Activated CD8-positive, alpha-beta memory T cell treated with anti-CD3 and anti-CD28 coated beads, Interleukin-2, amount 10 ng/mL, durations not matched to agents 7 days and 5 days (primary cell): ENCODE results near the gene CLIP2. TPM values are rescaled to one million over a fixed set of nuclear protein-coding genes. Genes with fewer than 3 reads are reported as not detected.
A peak's percentile ranks its signal among the peaks of the same experiment; 100 is the strongest.
"Not testable (repeated sequence)": the region's sequence is repeated elsewhere in the genome, so short reads cannot be mapped to it uniquely, and the experiment has no call there.

Experiments
- ATAC-seq: fragments of 150-1000 bp; cut with Tn5 transposase; one replicate; pipeline ENCODE4 v1.10.0; 2021; ENCODE audit warnings: moderate library complexity
- CTCF ChIA-PET: fragments of 350-600 bp; sonication (Branson Sonifier 250); formaldehyde crosslinking; loops from one replicate; lab custom pipeline; 2021; ENCODE audit warnings: antibody characterized with exemption; lab: Charles Lee
- DNase-seq: peaks from one replicate; pipeline ENCODE4 v3.0.0-alpha.2; 2020
- H3K27ac Mint-ChIP-seq: one replicate; pipeline ENCODE4 v1.8.0; 2021; ENCODE audit warnings: mild to moderate bottlenecking, mixed read lengths
- H3K27me3 Mint-ChIP-seq: one replicate; pipeline ENCODE4 v1.8.0; 2021; ENCODE audit warnings: mixed read lengths
- H3K36me3 Mint-ChIP-seq: one replicate; pipeline ENCODE4 v1.8.0; 2021; ENCODE audit warnings: mild to moderate bottlenecking, mixed read lengths
- H3K4me1 Mint-ChIP-seq: one replicate; pipeline ENCODE4 v1.8.0; 2021; ENCODE audit warnings: mixed read lengths
- H3K4me3 Mint-ChIP-seq: one replicate; pipeline ENCODE4 v1.8.0; 2021; ENCODE audit warnings: mild to moderate bottlenecking, moderate library complexity, mixed read lengths
- H3K9me3 Mint-ChIP-seq: one replicate; pipeline ENCODE4 v1.8.0; 2022; ENCODE audit warnings: low read depth, mixed read lengths
- total RNA-seq, 2 experiments: library from RNA; stranded (reverse); gene quantifications; one replicate each; pipeline ENCODE4 v1.2.3, GENCODE V29; 2021

Gene CLIP2
- total RNA-seq, 2 experiments from 2014 or later, result 1.9 to 4.6 TPM

DNA sequence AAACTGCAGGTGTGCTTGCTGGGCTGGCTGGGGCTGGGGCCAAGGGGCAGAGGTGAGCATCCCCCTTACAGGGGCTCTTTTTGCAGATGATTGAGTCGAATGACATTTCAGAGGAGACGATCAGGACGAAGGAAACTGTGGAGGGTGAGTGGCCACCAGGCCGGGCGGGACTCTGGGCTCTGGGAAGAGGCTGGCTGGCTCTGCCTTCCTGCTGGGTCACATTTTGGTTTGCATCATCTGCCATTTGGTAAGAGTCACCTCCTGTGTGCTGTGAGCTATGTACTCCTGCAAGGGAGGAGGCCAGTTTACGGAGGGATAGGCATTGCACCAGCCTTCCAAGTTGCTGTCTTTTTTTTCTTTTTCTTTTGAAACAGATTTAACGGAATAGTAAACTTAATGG lies 91.5 kb downstream of the CLIP2 start:
- no peak for ATAC-seq
- Mint-ChIP-seq H3K4me1 (no peaks in the 10 kb centered on the region), H3K27me3 (no peaks in the 10 kb centered on the region), H3K9me3 (no peaks in the 10 kb centered on the region), H3K36me3 (no peaks in the 10 kb centered on the region), H3K4me3 (no peak overlapping the region), H3K27ac (no peak overlapping the region)
- CTCF ChIA-PET, result interaction anchor here (1.2 kb wide), 1 partner anchor 16 kb away, joined by 3 read pairs; no protein-coding TSS in a partner anchor
- DNase-seq, result no peak

DNA sequence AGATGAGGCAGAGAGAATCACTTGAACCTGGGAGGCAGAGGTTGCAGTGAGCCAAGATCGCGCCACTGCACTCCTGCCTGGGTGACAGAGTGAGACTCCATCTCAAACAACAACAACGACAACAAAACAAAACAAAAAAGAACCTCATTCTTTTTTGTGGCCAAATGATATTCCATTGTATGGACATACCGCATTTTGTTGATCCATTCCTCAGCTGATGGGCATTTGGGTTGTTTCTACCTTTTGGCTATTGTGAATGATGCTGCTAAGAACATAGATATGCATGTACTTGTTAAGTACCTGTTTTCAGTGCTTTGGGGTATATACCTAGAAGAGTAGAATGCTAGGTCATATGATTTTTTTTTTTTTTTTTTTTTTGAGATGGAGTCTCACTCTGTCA lies 94.9 kb downstream of the CLIP2 start:
- H3K36me3 Mint-ChIP-seq, H3K27me3 Mint-ChIP-seq, H3K9me3 Mint-ChIP-seq, H3K4me3 Mint-ChIP-seq, H3K4me1 Mint-ChIP-seq, H3K27ac Mint-ChIP-seq, DNase-seq, CTCF ChIA-PET, ATAC-seq: not testable (repeated sequence)

DNA sequence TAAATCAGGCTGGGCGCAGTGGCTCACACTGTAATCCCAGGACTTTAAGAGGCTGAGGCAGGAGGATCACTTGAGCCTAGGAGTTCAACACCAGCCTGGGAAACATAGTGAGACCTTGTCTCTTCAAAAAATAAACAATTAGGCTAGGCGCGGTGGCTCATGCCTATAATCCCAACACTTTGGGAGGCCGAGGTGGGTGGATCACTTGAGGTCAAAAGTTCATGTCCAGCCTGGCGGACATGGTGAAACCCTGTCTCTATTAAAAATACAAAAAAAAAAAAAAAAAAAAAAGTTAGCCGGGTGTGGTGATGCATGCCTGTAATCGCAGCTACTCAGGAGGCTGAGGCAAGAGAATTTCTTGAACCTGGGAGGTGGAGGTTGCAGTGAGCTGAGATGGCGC lies 95.6 kb downstream of the CLIP2 start:
- CTCF ChIA-PET, H3K4me1 Mint-ChIP-seq: not testable (repeated sequence)

DNA sequence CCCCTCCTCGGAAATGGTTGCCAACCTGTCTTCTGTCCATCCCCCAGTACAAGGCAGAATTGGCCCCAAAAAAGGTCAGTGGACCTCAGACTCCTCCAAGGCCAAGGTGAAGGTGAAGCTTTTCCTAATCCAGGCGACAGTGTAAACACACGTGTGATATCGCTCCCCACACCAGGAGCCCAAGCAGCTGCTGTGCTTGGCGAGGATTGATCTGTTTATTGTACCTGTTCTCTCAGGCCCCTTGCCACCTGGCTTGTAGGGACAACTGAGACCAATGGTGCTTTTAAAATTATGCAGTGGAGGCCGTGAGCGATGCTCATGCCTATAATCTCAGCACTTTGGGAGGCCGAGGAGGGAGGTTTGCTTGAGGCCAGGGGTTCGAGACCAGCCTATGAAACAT lies 98.4 kb downstream of the CLIP2 start:
- Mint-ChIP-seq H3K36me3 (no peaks in the 10 kb centered on the region), H3K4me1 (no peaks in the 10 kb centered on the region), H3K4me3 (no peak overlapping the region), H3K27me3 (no peaks in the 10 kb centered on the region), H3K27ac (no peak overlapping the region), H3K9me3 (no peaks in the 10 kb centered on the region)
- DNase-seq (no peak), ATAC-seq (no peak)
- CTCF ChIA-PET, result interaction anchor here (1.2 to 2.0 kb wide), 2 partner anchors 13 to 181 kb away, joined by 3 to 6 read pairs; no protein-coding TSS in a partner anchor

More for the DNA sequence above, 95.6 kb downstream of the CLIP2 start:
- H3K27me3 Mint-ChIP-seq, H3K36me3 Mint-ChIP-seq, DNase-seq, H3K27ac Mint-ChIP-seq, H3K9me3 Mint-ChIP-seq, ATAC-seq, H3K4me3 Mint-ChIP-seq: not testable (repeated sequence)

DNA sequence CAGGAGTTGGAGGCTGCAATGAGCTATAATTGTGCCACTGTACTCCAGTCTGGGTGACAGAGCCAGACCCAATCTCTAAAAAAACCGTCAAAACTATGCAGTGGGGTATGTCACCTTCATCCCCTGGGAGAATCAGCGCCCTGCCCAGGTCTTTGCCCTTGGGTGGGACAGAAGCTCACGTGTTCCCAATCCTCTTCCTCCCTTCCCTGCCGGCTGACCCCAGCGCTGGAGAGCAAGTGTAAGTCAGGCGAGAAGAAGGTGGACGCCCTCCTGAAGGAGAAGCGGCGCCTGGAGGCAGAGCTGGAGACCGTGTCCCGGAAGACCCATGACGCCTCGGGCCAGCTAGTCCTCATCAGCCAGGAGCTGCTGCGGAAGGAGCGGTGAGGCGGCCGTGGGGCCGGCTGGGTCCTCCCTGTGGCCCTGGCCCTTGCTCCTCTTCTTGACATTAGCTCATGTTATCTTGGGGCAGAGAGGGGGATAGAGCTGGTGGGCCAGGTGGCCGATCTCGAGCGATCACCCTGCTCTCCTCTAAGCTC lies 99.7 kb downstream of the CLIP2 start:
- Mint-ChIP-seq H3K4me1 (no peaks in the 10 kb centered on the region), H3K27me3 (no peaks in the 10 kb centered on the region), H3K4me3 (no peak overlapping the region), H3K9me3 (no peaks in the 10 kb centered on the region), H3K27ac (no peak overlapping the region), H3K36me3 (no peaks in the 10 kb centered on the region)
- CTCF ChIA-PET, result interaction anchor here (0.7 to 2.4 kb wide), 3 partner anchors 12 to 206 kb away, joined by 3 to 9 read pairs (median 4); no protein-coding TSS in a partner anchor
- DNase-seq (no peak), ATAC-seq (no peak)

DNA sequence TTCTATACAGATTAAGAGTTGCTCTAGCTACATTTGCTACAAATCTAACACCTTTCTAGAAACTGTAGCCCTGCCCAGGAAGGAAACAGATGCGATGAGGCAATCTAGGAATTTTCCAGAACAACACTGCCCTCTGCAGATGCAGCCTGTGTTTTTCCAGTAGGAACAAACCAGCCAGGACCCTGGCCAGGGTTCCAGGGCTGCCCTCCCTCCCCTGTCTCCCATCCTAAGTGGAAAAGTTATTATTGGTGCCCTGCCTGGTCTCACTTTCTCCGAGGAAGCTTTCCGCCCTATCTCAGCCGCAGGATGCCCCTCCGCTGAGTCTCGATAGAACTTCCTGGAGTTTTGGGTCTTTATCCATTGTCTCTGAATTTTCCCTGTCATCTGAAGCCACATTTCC lies 104.5 kb downstream of the CLIP2 start:
- not testable (repeated sequence) for ATAC-seq, H3K27ac Mint-ChIP-seq, H3K4me3 Mint-ChIP-seq, H3K36me3 Mint-ChIP-seq, H3K4me1 Mint-ChIP-seq, H3K9me3 Mint-ChIP-seq, DNase-seq, H3K27me3 Mint-ChIP-seq
- CTCF ChIA-PET, result interaction anchor here (1.6 to 5.3 kb wide), 2 partner anchors 187 to 333 kb away, joined by 4 to 29 read pairs; no protein-coding TSS in a partner anchor

DNA sequence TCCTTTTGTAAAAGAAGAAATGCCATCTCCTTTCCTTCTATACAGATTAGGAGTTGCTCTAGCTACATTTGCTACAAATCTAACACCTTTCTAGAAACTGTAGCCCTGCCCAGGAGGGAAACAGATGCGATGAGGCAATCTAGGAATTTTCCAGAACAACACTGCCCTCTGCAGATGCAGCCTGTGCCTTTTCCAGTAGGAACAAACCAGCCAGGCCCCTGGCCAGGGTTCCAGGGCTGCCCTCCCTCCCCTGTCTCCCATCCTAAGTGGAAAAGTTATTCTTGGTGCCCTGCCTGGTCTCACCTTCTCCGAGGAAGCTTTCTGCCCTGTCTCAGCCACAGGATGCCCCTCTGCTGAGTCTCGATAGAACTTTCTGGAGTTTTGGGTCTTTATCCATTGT lies 105.4 kb downstream of the CLIP2 start:
- not testable (repeated sequence) for H3K4me1 Mint-ChIP-seq, H3K27ac Mint-ChIP-seq, H3K9me3 Mint-ChIP-seq, H3K27me3 Mint-ChIP-seq, DNase-seq, ATAC-seq, H3K4me3 Mint-ChIP-seq, H3K36me3 Mint-ChIP-seq
- CTCF ChIA-PET, result interaction anchor here (0.6 to 5.3 kb wide), 4 partner anchors 18 to 334 kb away, joined by 3 to 29 read pairs (median 4); no protein-coding TSS in a partner anchor

DNA sequence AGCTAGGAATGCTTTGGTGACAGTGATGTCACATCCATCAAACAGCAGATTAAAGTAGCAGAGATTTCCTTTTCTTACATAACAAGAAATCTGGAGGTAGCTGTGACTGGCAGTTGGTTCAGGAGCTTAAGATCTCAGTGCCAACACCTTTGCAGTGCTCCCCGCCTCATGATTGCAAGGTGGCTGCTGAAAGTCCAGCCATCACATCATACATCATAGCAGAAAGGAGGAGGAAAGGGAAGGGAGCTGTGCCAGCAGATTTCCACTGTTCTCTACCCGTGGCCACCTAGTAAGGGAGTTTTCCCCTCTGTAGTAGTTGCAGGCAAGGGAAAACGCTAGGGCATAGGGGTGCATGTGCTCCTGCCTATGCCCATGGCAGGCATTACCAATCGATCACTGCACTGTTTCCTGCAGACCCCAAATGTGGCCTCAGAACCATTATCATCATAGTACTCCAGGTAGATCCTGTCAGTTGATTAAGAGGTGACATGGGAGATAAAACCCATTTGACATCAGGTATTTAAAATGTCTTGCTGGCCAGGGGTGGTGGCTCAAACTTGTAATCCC lies 106.6 kb downstream of the CLIP2 start:
- no peaks in the 10 kb centered on the region for H3K9me3 Mint-ChIP-seq
- no peaks in the 10 kb centered on the region for H3K36me3 Mint-ChIP-seq
- no peaks in the 10 kb centered on the region for H3K4me1 Mint-ChIP-seq
- H3K27ac Mint-ChIP-seq, result no peak overlapping the region
- no peak for ATAC-seq
- no peaks in the 10 kb centered on the region for H3K27me3 Mint-ChIP-seq
- CTCF ChIA-PET, result interaction anchor here (1.7 to 5.3 kb wide), 2 partner anchors 20 to 189 kb away, joined by 3 to 29 read pairs; no protein-coding TSS in a partner anchor
- no peak overlapping the region for H3K4me3 Mint-ChIP-seq
- DNase-seq, result no peak

DNA sequence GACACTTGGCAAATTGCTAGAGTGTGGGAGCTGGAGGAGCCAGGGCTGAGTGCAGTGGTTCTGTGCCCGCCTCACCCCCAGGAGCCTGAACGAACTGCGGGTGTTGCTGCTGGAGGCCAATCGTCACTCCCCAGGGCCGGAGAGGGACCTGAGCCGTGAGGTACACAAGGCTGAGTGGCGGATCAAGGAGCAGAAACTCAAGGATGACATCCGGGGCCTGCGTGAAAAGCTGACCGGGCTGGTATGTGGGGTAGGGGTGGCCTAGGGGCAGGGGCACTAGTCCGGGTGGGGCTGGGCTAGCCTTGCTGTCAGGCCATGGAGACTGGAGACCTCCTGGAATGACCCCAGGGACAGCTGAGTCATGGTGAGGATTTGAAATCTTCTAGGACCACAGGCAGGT lies 107.8 kb downstream of the CLIP2 start:
- no peak overlapping the region for H3K4me3 Mint-ChIP-seq
- DNase-seq (no peak), ATAC-seq (no peak)
- no peaks in the 10 kb centered on the region for H3K9me3 Mint-ChIP-seq
- H3K4me1 Mint-ChIP-seq, result no peaks in the 10 kb centered on the region
- H3K27ac Mint-ChIP-seq, result no peak overlapping the region
- H3K27me3 Mint-ChIP-seq, result no peaks in the 10 kb centered on the region
- no peaks in the 10 kb centered on the region for H3K36me3 Mint-ChIP-seq
- CTCF ChIA-PET, result interaction anchor here (8.6 kb wide), 1 partner anchor 190 kb away, joined by 197 read pairs; the partner anchor contains the start of gene LAT2

DNA sequence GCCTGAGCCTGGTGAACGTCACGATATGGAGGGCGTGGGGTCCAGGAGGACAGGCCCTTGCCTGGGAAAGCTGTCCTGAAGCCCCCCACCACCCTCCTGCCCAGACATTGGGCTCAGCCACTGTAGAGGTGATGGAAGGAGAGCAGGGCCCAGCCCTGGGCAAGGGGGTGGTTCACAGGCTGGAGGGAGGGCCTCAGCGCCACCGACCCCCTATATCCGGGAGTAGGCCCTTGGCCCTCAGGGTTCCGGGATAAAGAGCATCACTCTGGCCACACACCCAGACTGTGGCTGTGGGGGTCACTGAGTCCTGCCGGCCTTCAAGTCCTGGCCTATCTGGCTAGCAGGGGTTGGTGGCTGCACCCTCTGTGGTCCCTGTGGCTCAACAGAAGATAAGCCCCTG lies 109.2 kb downstream of the CLIP2 start:
- ATAC-seq (no peak), DNase-seq (no peak)
- no peaks in the 10 kb centered on the region for H3K36me3 Mint-ChIP-seq
- no peaks in the 10 kb centered on the region for H3K9me3 Mint-ChIP-seq
- H3K27ac Mint-ChIP-seq, result no peak overlapping the region
- H3K27me3 Mint-ChIP-seq, result no peaks in the 10 kb centered on the region
- H3K4me3 Mint-ChIP-seq, result no peak overlapping the region
- CTCF ChIA-PET, result interaction anchor here (8.6 kb wide), 1 partner anchor 191 kb away, joined by 197 read pairs; the partner anchor contains the start of gene LAT2
- no peaks in the 10 kb centered on the region for H3K4me1 Mint-ChIP-seq

DNA sequence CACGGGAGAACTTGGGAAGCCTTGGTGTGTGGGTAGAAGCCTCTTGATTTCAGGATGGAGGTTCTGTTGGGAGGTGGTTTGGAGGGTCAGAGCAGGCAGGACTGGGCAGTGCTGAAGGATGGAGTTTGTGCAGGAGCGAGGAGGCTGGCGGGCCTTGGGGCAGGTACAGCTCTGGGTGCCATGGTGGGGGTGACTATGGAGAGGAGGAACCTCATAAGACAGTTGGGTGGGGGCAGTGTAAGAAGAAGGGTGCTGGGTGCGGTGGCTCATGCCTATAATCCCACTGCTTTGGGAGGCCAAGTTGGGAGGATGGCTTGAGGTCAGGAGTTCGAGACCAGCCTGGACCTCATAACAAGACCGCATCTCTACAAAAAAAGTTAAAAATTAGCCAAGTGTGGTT lies 109.8 kb downstream of the CLIP2 start:
- Mint-ChIP-seq H3K27me3 (no peaks in the 10 kb centered on the region), H3K27ac (no peak overlapping the region), H3K9me3 (no peaks in the 10 kb centered on the region), H3K36me3 (no peaks in the 10 kb centered on the region), H3K4me1 (no peaks in the 10 kb centered on the region), H3K4me3 (no peak overlapping the region)
- DNase-seq (no peak), ATAC-seq (no peak)
- CTCF ChIA-PET, result interaction anchor here (8.6 kb wide), 1 partner anchor 192 kb away, joined by 197 read pairs; the partner anchor contains the start of gene LAT2

DNA sequence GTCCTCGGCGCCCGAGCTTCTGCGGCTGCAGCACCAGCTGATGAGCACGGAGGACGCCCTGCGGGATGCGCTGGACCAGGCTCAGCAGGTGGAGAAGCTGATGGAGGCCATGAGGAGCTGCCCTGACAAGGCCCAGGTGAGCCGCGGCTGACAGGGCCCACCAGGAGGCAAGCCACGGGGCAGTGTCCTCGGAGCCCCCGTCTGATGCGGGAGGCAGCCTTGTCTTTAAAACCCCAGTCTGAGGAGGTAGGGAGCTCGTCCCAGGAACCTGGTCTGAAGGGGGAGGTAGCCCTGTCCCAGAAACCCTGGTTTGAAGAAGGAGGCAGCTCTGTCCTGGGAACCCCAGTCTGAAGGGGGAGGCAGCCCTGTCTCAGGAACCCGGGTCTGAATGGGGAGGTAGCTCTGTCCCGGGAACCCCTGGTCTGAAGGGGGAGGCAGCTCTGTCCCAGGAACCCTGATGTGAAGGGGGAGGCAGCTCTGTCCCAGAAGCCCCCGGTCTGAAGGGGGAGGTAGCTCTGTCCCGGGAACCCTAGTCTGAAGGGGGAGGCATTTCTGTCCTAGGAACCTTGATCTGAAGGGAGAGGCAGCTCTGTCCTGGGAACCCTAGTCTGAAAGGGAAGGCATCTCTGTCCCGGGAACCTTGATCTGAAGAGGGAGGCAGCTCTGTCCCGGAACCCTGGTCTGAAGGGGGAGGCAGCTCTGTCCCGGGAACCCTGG lies 111.4 kb downstream of the CLIP2 start:
- H3K36me3 Mint-ChIP-seq, result no peaks in the 10 kb centered on the region
- CTCF ChIA-PET, result interaction anchor here (0.6 to 8.6 kb wide), 51 partner anchors 9 to 445 kb away, joined by 3 to 197 read pairs (median 5); partner anchors contain the start of genes CLIP2, EIF4H, LAT2 and LIMK1
- no peak overlapping the region for H3K27ac Mint-ChIP-seq
- DNase-seq (no peak), ATAC-seq (no peak)
- no peaks in the 10 kb centered on the region for H3K4me1 Mint-ChIP-seq
- H3K4me3 Mint-ChIP-seq, result no peak overlapping the region
- H3K9me3 Mint-ChIP-seq, result no peaks in the 10 kb centered on the region
- H3K27me3 Mint-ChIP-seq, result no peaks in the 10 kb centered on the region

DNA sequence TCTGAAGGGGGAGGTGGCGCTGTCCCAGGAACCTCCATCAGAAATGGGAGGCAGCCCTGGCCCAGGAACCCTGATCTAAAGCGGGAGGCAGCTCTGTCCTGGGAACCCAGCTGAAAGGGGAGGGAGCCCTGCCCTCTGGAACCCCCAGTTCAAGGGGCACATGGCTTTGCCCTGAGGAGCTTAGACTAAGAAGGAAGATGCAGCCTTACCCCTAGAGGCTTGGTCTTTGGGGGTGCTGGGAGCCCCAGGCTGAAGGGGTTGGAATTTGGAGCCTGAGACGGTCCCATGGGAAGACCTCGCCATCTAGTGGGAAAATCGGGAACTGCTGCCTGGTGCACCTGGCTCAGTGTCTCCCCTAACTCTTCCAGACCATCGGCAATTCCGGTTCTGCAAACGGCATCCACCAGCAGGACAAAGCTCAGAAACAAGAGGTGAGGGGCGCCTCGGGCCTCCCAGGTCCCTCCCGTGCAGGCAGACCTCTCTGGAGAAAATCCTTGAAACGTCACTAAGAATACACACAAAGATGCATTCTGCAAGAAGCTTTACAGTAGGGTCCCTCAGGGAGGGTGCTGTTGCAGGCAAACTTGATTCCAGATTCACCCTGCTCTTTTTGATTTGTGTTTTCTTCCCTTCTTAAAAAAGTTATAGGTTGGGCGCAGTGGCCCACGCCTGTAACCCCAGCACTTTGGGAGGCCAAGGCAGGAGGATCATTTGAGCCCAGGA lies 112.1 kb downstream of the CLIP2 start:
- no peaks in the 10 kb centered on the region for H3K4me1 Mint-ChIP-seq

More for the DNA sequence above, 112.1 kb downstream of the CLIP2 start:
- peak; percentile 78 for DNase-seq
- Mint-ChIP-seq H3K36me3 (no peaks in the 10 kb centered on the region), H3K27ac (no peak overlapping the region), H3K9me3 (no peaks in the 10 kb centered on the region), H3K27me3 (no peaks in the 10 kb centered on the region), H3K4me3 (no peak overlapping the region)
- CTCF ChIA-PET, result interaction anchor here (0.6 to 8.6 kb wide), 53 partner anchors 9 to 445 kb away, joined by 3 to 197 read pairs (median 4); partner anchors contain the start of genes CLIP2, EIF4H, LAT2 and LIMK1
- ATAC-seq, result peak; percentile 74
